IMR-90 (cell line): ENCODE data around the gene NAA50. TPM values are rescaled to one million over a fixed set of nuclear protein-coding genes. Genes with fewer than 3 reads are reported as not detected.

Experiments
- ATAC-seq: fragments of 200-7000 bp; cut with Tn5 transposase; 2 replicates; pipeline ENCODE4 v1.9.1; 2020; ENCODE audit warnings: low read depth, mild to moderate bottlenecking, moderate library complexity
- BruUV-seq: library from RNA; stranded (reverse); fragments of 400-500 nt; replicated peaks from 2 replicates; lab custom pipeline; 2021; lab: Mats Ljungman, UMichigan
- CTCF ChIA-PET: fragments of 300-600 bp; formaldehyde crosslinking; extraction: SDS; loops from one replicate; lab custom pipeline; 2021; ENCODE audit warnings: antibody characterized with exemption; lab: Yijun Ruan, JAX
- POLR2A ChIA-PET: fragments of 300-600 bp; sonication (Branson Sonifier 250); formaldehyde crosslinking; loops from one replicate; lab custom pipeline; 2022; ENCODE audit warnings: antibody characterized with exemption; ENCODE audit not compliant: unreplicated experiment; lab: Charles Lee
- DNase-seq: peaks from one replicate; pipeline ENCODE4 v3.0.0; 2013
- H2AFZ ChIP-seq: replicated peaks from 2 replicates; pipeline ENCODE3; 2013; ENCODE audit warnings: low read length, mild to moderate bottlenecking; ENCODE audit not compliant: poor library complexity
- H2AK5ac ChIP-seq: 2 replicates; pipeline ENCODE4 v1.6.1; 2013; ENCODE audit warnings: low read depth, low read length, inconsistent platforms
- H2AK9ac ChIP-seq: replicated peaks from 2 replicates; pipeline ENCODE3; 2013; ENCODE audit warnings: mild to moderate bottlenecking, low read depth, low read length, moderate library complexity; ENCODE audit not compliant: poor library complexity
- H2BK120ac ChIP-seq: 2 replicates; pipeline ENCODE4 v1.6.1; 2013; ENCODE audit warnings: low read depth, low read length, inconsistent platforms
- H2BK15ac ChIP-seq: 3 replicates; pipeline ENCODE4 v1.6.1; 2013; ENCODE audit warnings: low read depth, low read length, inconsistent platforms
- H2BK20ac ChIP-seq: 2 replicates; pipeline ENCODE4 v1.6.1; 2013; ENCODE audit warnings: low read depth, mild to moderate bottlenecking, inconsistent platforms, low read length, moderate library complexity
- H2BK5ac ChIP-seq: 2 replicates; pipeline ENCODE4 v1.6.1; 2013; ENCODE audit warnings: mild to moderate bottlenecking, low read depth, low read length, inconsistent platforms; ENCODE audit not compliant: poor library complexity, severe bottlenecking
- H3K14ac ChIP-seq: replicated peaks from 2 replicates; pipeline ENCODE4 v1.6.1; 2013; ENCODE audit warnings: low read depth, low read length, inconsistent platforms
- H3K18ac ChIP-seq: 2 replicates; pipeline ENCODE4 v1.6.1; 2013; ENCODE audit warnings: low read depth, low read length, control low read depth
- H3K23ac ChIP-seq: 2 replicates; pipeline ENCODE4 v1.6.1; 2013; ENCODE audit warnings: low read depth, low read length, inconsistent platforms
- H3K27ac ChIP-seq: 2 replicates; pipeline ENCODE4 v1.5.1; 2013; ENCODE audit warnings: mild to moderate bottlenecking, control low read depth, low read length; ENCODE audit not compliant: insufficient read depth
- H3K27me3 ChIP-seq: 2 replicates; pipeline ENCODE4 v1.6.1; 2013; ENCODE audit warnings: low read length; ENCODE audit not compliant: control insufficient read depth, insufficient read depth
- H3K36me3 ChIP-seq: 2 replicates; pipeline ENCODE4 v1.6.1; 2013; ENCODE audit warnings: low read length, mixed read lengths; ENCODE audit not compliant: control insufficient read depth, insufficient read depth
- H3K4ac ChIP-seq: 2 replicates; pipeline ENCODE4 v1.6.1; 2013; ENCODE audit warnings: low read depth, low read length, inconsistent platforms
- H3K4me1 ChIP-seq: 2 replicates; pipeline ENCODE4 v1.6.1; 2013; ENCODE audit warnings: low read length, mixed read lengths; ENCODE audit not compliant: control insufficient read depth, insufficient read depth
- H3K4me2 ChIP-seq: 2 replicates; pipeline ENCODE4 v1.6.1; 2013; ENCODE audit warnings: low read depth, mild to moderate bottlenecking, control low read depth, low read length, moderate library complexity
- H3K4me3 ChIP-seq: 2 replicates; pipeline ENCODE4 v1.5.1; 2013; ENCODE audit warnings: low read depth, mild to moderate bottlenecking, control low read depth, low read length, moderate library complexity; ENCODE audit not compliant: insufficient read depth
- H3K56ac ChIP-seq: 2 replicates; pipeline ENCODE4 v1.6.1; 2013; ENCODE audit warnings: low read length, inconsistent platforms; ENCODE audit not compliant: insufficient read depth; ENCODE audit errors: extremely low read depth
- H3K79me1 ChIP-seq, 2 experiments: 2 replicates each; pipeline ENCODE4 v1.6.1; 2013; ENCODE audit warnings: low read length in 2 of 2, inconsistent platforms in 1 of 2, low read depth in 1 of 2
- H3K9ac ChIP-seq: 2 replicates; pipeline ENCODE4 v1.6.1; 2013; ENCODE audit warnings: low read depth, low read length, control low read depth
- H3K9me1 ChIP-seq: 2 replicates; pipeline ENCODE4 v1.6.1; 2013; ENCODE audit warnings: low read length, inconsistent platforms; ENCODE audit not compliant: insufficient read depth
- H3K9me3 ChIP-seq: 2 replicates; pipeline ENCODE4 v1.6.1; 2013; ENCODE audit warnings: low read length; ENCODE audit not compliant: control insufficient read depth, insufficient read depth
- H4K20me1 ChIP-seq: 2 replicates; pipeline ENCODE4 v1.6.1; 2013; ENCODE audit warnings: low read length, inconsistent platforms; ENCODE audit not compliant: insufficient read depth
- H4K5ac ChIP-seq: 2 replicates; pipeline ENCODE4 v1.6.1; 2013; ENCODE audit warnings: mild to moderate bottlenecking, low read depth, low read length, control low read depth
- H4K8ac ChIP-seq, 2 experiments: 2 replicates each; pipeline ENCODE4 v1.6.1; 2013; ENCODE audit warnings: low read depth in 2 of 2, low read length in 2 of 2, control low read depth in 1 of 2, inconsistent platforms in 1 of 2
- H4K91ac ChIP-seq: 2 replicates; pipeline ENCODE4 v1.6.1; 2013; ENCODE audit warnings: low read depth, low read length, inconsistent platforms; ENCODE audit not compliant: insufficient read depth
- CEBPB ChIP-seq: IDR thresholded peaks from 2 replicates; pipeline ENCODE4 v1.6.1; 2012; ENCODE audit warnings: low read depth, low read length, improper control_type of control experiment
- CHD1 ChIP-seq: IDR thresholded peaks from 2 replicates; pipeline ENCODE4 v1.6.1; 2012; ENCODE audit warnings: low read depth, low read length, improper control_type of control experiment
- CTCF ChIP-seq: conservative IDR thresholded peaks from 2 replicates; pipeline ENCODE4 v1.5.1; 2012; ENCODE audit warnings: mild to moderate bottlenecking, low read depth, low read length, improper control_type of control experiment
- ELK1 ChIP-seq: fragments of 150-350 bp; IDR thresholded peaks from 2 replicates; pipeline ENCODE4 v1.6.1; 2016; ENCODE audit warnings: low read depth, mild to moderate bottlenecking, low read length, moderate library complexity, borderline replicate concordance
- MAFK ChIP-seq: IDR thresholded peaks from 2 replicates; pipeline ENCODE4 v1.6.1; 2012; ENCODE audit warnings: low read depth, low read length, improper control_type of control experiment
- MAZ ChIP-seq: IDR thresholded peaks from 2 replicates; pipeline ENCODE4 v1.6.1; 2012; ENCODE audit warnings: low read depth, mild to moderate bottlenecking, low read length, improper control_type of control experiment, moderate library complexity, borderline replicate concordance
- MXI1 ChIP-seq: IDR thresholded peaks from 2 replicates; pipeline ENCODE4 v1.6.1; 2012; ENCODE audit warnings: low read depth, mild to moderate bottlenecking, low read length, moderate library complexity, borderline replicate concordance
- NFE2L2 ChIP-seq: fragments of 150-350 bp; IDR thresholded peaks from 2 replicates; pipeline ENCODE4 v1.6.1; 2016; ENCODE audit warnings: low read depth, mild to moderate bottlenecking, low read length
- POLR2A ChIP-seq: IDR thresholded peaks from 2 replicates; pipeline ENCODE4 v1.6.1; 2012; ENCODE audit warnings: mild to moderate bottlenecking, low read depth, low read length
- RAD21 ChIP-seq: IDR thresholded peaks from 2 replicates; pipeline ENCODE4 v1.6.1; 2012; ENCODE audit warnings: low read length, improper control_type of control experiment
- RCOR1 ChIP-seq: IDR thresholded peaks from 2 replicates; pipeline ENCODE4 v1.6.1; 2012; ENCODE audit warnings: mild to moderate bottlenecking, low read length, improper control_type of control experiment; ENCODE audit not compliant: insufficient replicate concordance
- RFX5 ChIP-seq: IDR thresholded peaks from 2 replicates; pipeline ENCODE4 v1.8.0; 2012; ENCODE audit warnings: low read depth, mild to moderate bottlenecking, low read length, moderate library complexity
- SMC3 ChIP-seq: fragments of 150-350 bp; IDR thresholded peaks from 2 replicates; pipeline ENCODE4 v1.6.1; 2016; ENCODE audit warnings: low read depth, mild to moderate bottlenecking, antibody characterized with exemption, low read length, moderate library complexity
- USF2 ChIP-seq: fragments of 150-350 bp; IDR thresholded peaks from 2 replicates; pipeline ENCODE4 v1.6.1; 2017; ENCODE audit warnings: mild to moderate bottlenecking, antibody characterized with exemption, low read length, low read depth
- WGBS, 2 experiments: methylation state at CpG; one replicate each; pipeline versions ENCODE4 v1.1.5 to v1.1.7; 2013; ENCODE audit warnings: missing lambda C conversion rate in 2 of 2; ENCODE audit not compliant: insufficient read length in 1 of 2; ENCODE audit errors: extremely low coverage in 2 of 2; 5-methylcytosine and 5-hydroxymethylcytosine counted together
- dilution Hi-C: fragments of 300-500 bp; cut with HindIII; formaldehyde crosslinking; loops from one replicate; pipeline ENCODE4 v1.14.3; 2018; ENCODE audit warnings: low sequenced_read_pairs; ENCODE audit not compliant: unreplicated experiment
- in situ Hi-C: fragments of 300-500 bp; cut with MboI; formaldehyde crosslinking; loops from 3 replicates; pipeline ENCODE4 v1.14.3; 2019; ENCODE audit warnings: low sequenced_read_pairs, inconsistent platforms, mixed read lengths
- intact Hi-C: fragments of 100-400 bp; cut with micrococcal nuclease; formaldehyde crosslinking; loops from 2 replicates; pipeline ENCODE4 v1.10.0; 2022
- polyA plus RNA-seq, 3 experiments: library from polyadenylated mRNA; depleted of rRNA; stranded (reverse); fragments of >200 nt; gene quantifications; 2 replicates each; pipeline ENCODE4 v1.2.3, GENCODE V29; 2012; ENCODE audit warnings: low replicate concordance in 1 of 3
- total RNA-seq: library from RNA; depleted of rRNA; stranded (reverse); fragments of >200 nt; gene quantifications from 2 replicates; pipeline ENCODE4 v1.2.3, GENCODE V29; 2012

The NAA50 gene
- total and polyA plus RNA-seq, 2 of the 4 experiments (the other 2 are of a cell fraction) = 42.4 to 125 TPM

- Histone ChIP-seq H3K9me1 (peaks cover 5% of the 10 kb centered on the region), H4K91ac (no peak overlapping the region), H2BK5ac (no peak overlapping the region), H3K27ac (no peak overlapping the region), H3K4me2 (no peak overlapping the region), H2BK20ac (no peak overlapping the region), H3K9me3 (no peaks in the 10 kb centered on the region), H3K27me3 (no peaks in the 10 kb centered on the region), H3K4me1 (no peaks in the 10 kb centered on the region), H3K9ac (no peak overlapping the region), H3K14ac (no peak overlapping the region), H2AFZ (no peak overlapping the region), H3K4me3 (no peak overlapping the region), H4K20me1 (peaks cover 4% of the 10 kb centered on the region; the same call in 1 of the 2 replicates), H4K5ac (no peak overlapping the region), H3K18ac (no peak overlapping the region), H3K23ac (no peak overlapping the region), H3K36me3 (peaks cover 13% of the 10 kb centered on the region), H3K79me1 (peaks cover 0 to 11% of the 10 kb centered on the region in 2 experiments; a peak in 2 of 4 replicates), H2BK120ac (no peak overlapping the region), H2AK9ac (no peak overlapping the region), H2BK15ac (no peak overlapping the region), H2AK5ac (no peak overlapping the region), H3K56ac (no peak overlapping the region), H3K4ac (no peak overlapping the region), H4K8ac (no peak overlapping the region)
- no TSS peak for BruUV-seq
- intact Hi-C loops = no loop called here
- dilution Hi-C loops = no loop called here
- ATAC-seq = no peak
- no peak for DNase-seq
- TF ChIP-seq NFE2L2 = no peak
- TF ChIP-seq CHD1 = no peak
- no peak for TF ChIP-seq ELK1
- TF ChIP-seq POLR2A = no peak
- no peak for TF ChIP-seq CEBPB
- TF ChIP-seq RCOR1 = no peak
- no peak for TF ChIP-seq CTCF
- TF ChIP-seq USF2 = no peak
- TF ChIP-seq MXI1 = no peak
- TF ChIP-seq RFX5 = no peak
- TF ChIP-seq RAD21 = no peak
- no peak for TF ChIP-seq SMC3
- TF ChIP-seq MAZ = no peak
- TF ChIP-seq MAFK = no peak
- in situ Hi-C loops = no loop called here
- POLR2A ChIA-PET = no interaction called here
- CTCF ChIA-PET = no interaction called here
- no CpG with 5 or more reads among the region's 3 CpGs for WGBS, 2 experiments
Measured at GRCh38 chr3:113717308-113717707, 28.7 kb downstream of the NAA50 start.
